Activated CD8-positive, alpha-beta T cell treated with anti-CD3 and anti-CD28 coated beads for 36 hours (primary cell): ENCODE measurements around the gene LRRC52. TPM values are rescaled to one million over a fixed set of nuclear protein-coding genes. Genes with fewer than 3 reads are reported as not detected.

Source experiments
- ATAC-seq: fragments of 200-7000 bp; cut with Tn5 transposase; one replicate; pipeline ENCODE4 v1.10.0; 2021; ENCODE audit warnings: mild to moderate bottlenecking, moderate library complexity
- CTCF ChIA-PET: fragments of 350-600 bp; sonication (Branson Sonifier 250); formaldehyde crosslinking; loops from one replicate; lab custom pipeline; 2021; ENCODE audit warnings: antibody characterized with exemption; lab: Charles Lee
- POLR2A ChIA-PET: fragments of 350-600 bp; sonication (Branson Sonifier 250); formaldehyde crosslinking; loops from one replicate; lab custom pipeline; 2021; ENCODE audit warnings: antibody characterized with exemption; lab: Charles Lee
- DNase-seq: peaks from one replicate; pipeline ENCODE4 v3.0.0-alpha.2; 2020
- H3K27ac Mint-ChIP-seq: one replicate; pipeline ENCODE4 v1.8.0; 2021; ENCODE audit warnings: mild to moderate bottlenecking, mixed read lengths
- H3K27me3 Mint-ChIP-seq: one replicate; pipeline ENCODE4 v1.8.0; 2021; ENCODE audit warnings: mixed read lengths
- H3K36me3 Mint-ChIP-seq: one replicate; pipeline ENCODE4 v1.8.0; 2021; ENCODE audit warnings: low read depth, mixed read lengths
- H3K4me1 Mint-ChIP-seq: one replicate; pipeline ENCODE4 v1.8.0; 2021; ENCODE audit warnings: low read depth, mixed read lengths
- H3K4me3 Mint-ChIP-seq: one replicate; pipeline ENCODE4 v1.8.0; 2021; ENCODE audit warnings: mild to moderate bottlenecking, moderate library complexity, mixed read lengths
- H3K9me3 Mint-ChIP-seq: one replicate; pipeline ENCODE4 v1.8.0; 2021; ENCODE audit warnings: mixed read lengths
- CTCF ChIP-seq: fragments of 200-600 bp; IDR thresholded peaks from one replicate; pipeline ENCODE4 v1.8.0; 2022; ENCODE audit warnings: antibody characterized with exemption, mild to moderate bottlenecking
- intact Hi-C: fragments of 100-400 bp; cut with micrococcal nuclease; formaldehyde crosslinking; loops from one replicate; pipeline ENCODE4 v1.10.0; 2022
- total RNA-seq, 2 experiments: library from RNA; stranded (reverse); gene quantifications; one replicate each; pipeline ENCODE4 v1.2.3, GENCODE V29; 2021

The LRRC52 gene
- total RNA-seq, 2 experiments from 2014 or later = not detected

- Mint-ChIP-seq H3K36me3 (no peaks in the 10 kb centered on the region), H3K27me3 (peaks cover 43% of the 10 kb centered on the region), H3K4me1 (peaks cover 21% of the 10 kb centered on the region), H3K27ac (no peak overlapping the region), H3K9me3 (no peaks in the 10 kb centered on the region), H3K4me3 (no peak overlapping the region)
- DNase-seq (no peak), ATAC-seq (no peak)
- ChIA-PET CTCF (interaction anchor here (0.6 to 6.3 kb wide), 5 partner anchors 189 to 226 kb away, joined by 4 to 77 read pairs (median 13); no protein-coding TSS in a partner anchor), POLR2A (no interaction called here)
- intact Hi-C loops = no loop called here
- no peak for TF ChIP-seq CTCF
Measured at GRCh38 chr1:165595246-165595938, 51.6 kb downstream of the LRRC52 start.

GRCh38 chr1:165597883-165598675 lies 54.3 kb downstream of the LRRC52 start:
- Mint-ChIP-seq H3K36me3 (no peaks in the 10 kb centered on the region), H3K27ac (peak overlapping the region; percentile 87), H3K27me3 (peaks cover 29% of the 10 kb centered on the region), H3K4me3 (peak overlapping the region; percentile 81), H3K4me1 (peaks cover 26% of the 10 kb centered on the region), H3K9me3 (no peaks in the 10 kb centered on the region)
- peak; percentile 99 for DNase-seq
- intact Hi-C loops = no loop called here
- ChIA-PET CTCF (interaction anchor here (0.6 to 8.4 kb wide), 10 partner anchors 11 to 316 kb away, joined by 3 to 90 read pairs (median 6); partner anchors contain the start of gene MGST3), POLR2A (interaction anchor here (0.9 to 1.7 kb wide), 5 partner anchors 100 to 230 kb away, joined by 3 read pairs; partner anchors contain the start of genes ALDH9A1 and TMCO1)
- no peak for TF ChIP-seq CTCF
- peak; percentile 98 for ATAC-seq

GRCh38 chr1:165598676-165599059 lies 54.9 kb downstream of the LRRC52 start:
- DNase-seq = no peak
- intact Hi-C loops = no loop called here
- CTCF ChIA-PET = interaction anchor here (0.9 to 8.4 kb wide), 10 partner anchors 14 to 327 kb away, joined by 3 to 90 read pairs (median 8); partner anchors contain the start of genes ALDH9A1 and MGST3
- no peaks in the 10 kb centered on the region for H3K36me3 Mint-ChIP-seq
- H3K4me3 Mint-ChIP-seq = peak overlapping the region; percentile 81
- no peak for TF ChIP-seq CTCF
- no peaks in the 10 kb centered on the region for H3K9me3 Mint-ChIP-seq
- no peak for ATAC-seq
- H3K27me3 Mint-ChIP-seq = peaks cover 23% of the 10 kb centered on the region
- H3K27ac Mint-ChIP-seq = peak overlapping the region; percentile 87
- POLR2A ChIA-PET = interaction anchor here (1.0 to 1.7 kb wide), 3 partner anchors 99 to 231 kb away, joined by 3 read pairs; partner anchors contain the start of gene ALDH9A1
- peaks cover 26% of the 10 kb centered on the region for H3K4me1 Mint-ChIP-seq

- H3K9me3 Mint-ChIP-seq = no peaks in the 10 kb centered on the region
- POLR2A ChIA-PET = interaction anchor here (0.5 to 1.1 kb wide), 3 partner anchors 23 to 307 kb away, joined by 3 to 5 read pairs (median 4); partner anchors contain the start of gene ALDH9A1
- peaks cover 8% of the 10 kb centered on the region for H3K27me3 Mint-ChIP-seq
- no peak overlapping the region for H3K4me3 Mint-ChIP-seq
- peaks cover 26% of the 10 kb centered on the region for H3K4me1 Mint-ChIP-seq
- no peak overlapping the region for H3K27ac Mint-ChIP-seq
- no peak for ATAC-seq
- intact Hi-C loops = loop anchor here (2.0 kb wide), 1 partner anchor 314 kb away; no protein-coding TSS in a partner anchor
- H3K36me3 Mint-ChIP-seq = no peaks in the 10 kb centered on the region
- no peak for DNase-seq
- CTCF ChIA-PET = interaction anchor here (0.6 to 8.4 kb wide), 33 partner anchors 9 to 350 kb away, joined by 3 to 90 read pairs (median 5); partner anchors contain the start of genes ALDH9A1, LMX1A, MGST3 and TMCO1
- TF ChIP-seq CTCF = no peak
Measured at GRCh38 chr1:165600793-165601192, 57.0 kb downstream of the LRRC52 start.
